HepG2 (cell line): ENCODE results near the gene PLXDC2.

Source experiments
- ATF3 ChIP-seq: sonication (generic); formaldehyde crosslinking; IDR thresholded peaks from 2 replicates; pipeline ENCODE4 v1.4.0; 2020; ENCODE audit warnings: missing genetic modification reagents
- CTCF ChIP-seq: sonication (generic); formaldehyde crosslinking; IDR thresholded peaks from 2 replicates; pipeline ENCODE4 v1.5.0; 2020; ENCODE audit warnings: mild to moderate bottlenecking, missing genetic modification reagents, moderate library complexity
- FOXK2 ChIP-seq: fragments of 450-650 bp; IDR thresholded peaks from 2 replicates; pipeline ENCODE4 v1.6.1; 2016
- HINFP ChIP-seq: sonication (generic); formaldehyde crosslinking; IDR thresholded peaks from 2 replicates; pipeline ENCODE4 v1.4.0; 2020; ENCODE audit warnings: low read depth, mild to moderate bottlenecking, missing genetic modification reagents
- HNRNPH1 ChIP-seq: fragments of 200-400 bp; formaldehyde crosslinking; optimal IDR thresholded peaks from 2 replicates; pipeline ENCODE3; 2017; ENCODE audit warnings: mild to moderate bottlenecking, low read depth, low read length
- NR2C2 ChIP-seq: sonication (generic); formaldehyde crosslinking; IDR thresholded peaks from 2 replicates; pipeline ENCODE4 v1.4.0; 2020; ENCODE audit warnings: missing genetic modification reagents, mild to moderate bottlenecking, moderate library complexity, borderline replicate concordance
- PRMT3 ChIP-seq: sonication (generic); formaldehyde crosslinking; IDR thresholded peaks from 2 replicates; pipeline ENCODE4 v1.8.1; 2022; ENCODE audit warnings: low read depth, mild to moderate bottlenecking, moderate library complexity, missing genetic modification reagents, borderline replicate concordance
- SRF ChIP-seq: IDR thresholded peaks from 2 replicates; pipeline ENCODE4 v1.6.1; 2011; ENCODE audit warnings: mild to moderate bottlenecking, low read depth, low read length, moderate library complexity
- TEAD2 ChIP-seq: sonication (generic); formaldehyde crosslinking; IDR thresholded peaks from 2 replicates; pipeline ENCODE4 v1.9.0; 2021; ENCODE audit warnings: missing genetic modification reagents
- ZNF274 ChIP-seq: sonication (generic); formaldehyde crosslinking; IDR thresholded peaks from 2 replicates; pipeline ENCODE4 v1.5.1; 2020; ENCODE audit warnings: mild to moderate bottlenecking, missing genetic modification reagents

DNA sequence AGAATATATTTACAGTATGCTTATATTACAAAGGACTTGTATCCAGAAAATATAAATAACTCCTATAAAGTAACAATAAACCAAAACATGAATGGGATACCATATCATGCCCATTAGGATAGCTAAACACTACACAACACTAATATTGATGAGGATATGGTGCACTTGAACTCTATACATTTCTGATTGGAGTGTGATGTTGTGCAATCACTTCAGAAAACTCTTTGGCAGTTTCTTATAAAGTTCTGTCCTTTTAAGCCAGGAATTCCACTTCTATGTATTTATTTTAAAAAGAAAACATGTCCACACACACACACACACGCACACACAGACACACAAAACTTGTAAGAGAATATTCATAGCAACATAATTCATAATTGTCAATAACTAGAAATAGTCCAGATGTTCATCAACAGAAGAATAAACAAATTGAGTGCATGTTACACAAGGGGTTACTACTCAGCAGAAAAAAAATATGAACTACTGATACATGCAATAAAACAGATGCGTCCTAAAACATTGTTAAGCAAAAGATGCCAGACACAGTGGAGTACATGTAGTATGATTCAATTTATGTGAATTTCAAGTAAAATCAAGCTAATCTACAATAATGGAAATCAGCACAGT is 416.0 kb downstream of the PLXDC2 start:
- no peak for TF ChIP-seq CTCF (CRISPR knock-in tag)
- no peak for TF ChIP-seq ATF3 (CRISPR knock-in tag)
- no peak for TF ChIP-seq FOXK2
- no peak for TF ChIP-seq HNRNPH1
- TF ChIP-seq HINFP (CRISPR knock-in tag): no peak
- TF ChIP-seq NR2C2 (CRISPR knock-in tag): no peak
- no peak for TF ChIP-seq SRF
- no peak for TF ChIP-seq ZNF274
- no peak for TF ChIP-seq TEAD2
- TF ChIP-seq PRMT3 (CRISPR knock-in tag): no peak
